ENCODE data around the gene METTL22.
A peak's percentile ranks its signal among the peaks of the same experiment; 100 is the strongest.

METTL22 gene

GRCh38 chr16:8685617-8686016, 64.1 kb downstream of the METTL22 start:
- H3K4me3 ChIP-seq (ENCODE audit: low read depth, low read length): no peak overlapping the region
- TF ChIP-seq CTCF (IDR thresholded peaks at IDR 0.05; ENCODE audit: control insufficient read depth, extremely low read depth, insufficient read depth): no peak
- no peak for DNase-seq (ENCODE audit: low read depth)

DNA sequence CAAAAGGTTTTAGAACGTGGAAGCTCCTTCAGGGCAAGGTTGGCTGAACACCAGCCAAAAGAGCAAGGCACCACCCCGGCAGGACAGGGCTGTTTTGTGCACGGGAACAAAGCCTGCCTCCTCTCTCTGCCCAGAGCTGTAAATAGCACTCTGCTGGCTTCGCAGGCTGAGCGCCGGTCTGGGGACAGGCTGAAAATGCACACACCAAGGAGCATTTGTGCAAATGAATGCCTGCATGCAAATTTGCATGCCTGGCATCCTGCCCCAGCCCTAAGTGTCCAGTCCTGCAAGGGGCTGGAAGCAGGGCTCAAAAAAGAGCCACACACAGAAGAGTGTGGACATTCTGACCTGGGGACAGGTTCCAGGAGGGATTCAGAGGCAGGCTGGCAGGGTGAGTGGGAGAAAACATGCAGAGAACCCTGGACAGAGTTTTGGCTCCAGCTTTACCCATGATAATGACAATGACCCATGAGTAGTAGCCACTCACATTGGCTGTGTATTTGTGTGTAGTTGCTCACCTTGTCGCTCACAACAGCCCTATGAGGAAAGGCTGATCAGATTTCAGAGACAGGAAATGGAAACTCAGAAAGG, 64.6 kb downstream of the METTL22 start:
- TF ChIP-seq CTCF (IDR thresholded peaks at IDR 0.05; ENCODE audit: control insufficient read depth, extremely low read depth, insufficient read depth): no peak
- 0 out of 2 replicates have a peak overlapping the region, but pooled peaks have one; percentile 17 for H3K4me3 ChIP-seq (ENCODE audit: low read depth, low read length)
- DNase-seq (ENCODE audit: low read depth): peak; percentile 50

- no peak overlapping the region for H3K4me3 ChIP-seq (ENCODE audit: low read depth, low read length)
- no peak for TF ChIP-seq CTCF (IDR thresholded peaks at IDR 0.05; ENCODE audit: control insufficient read depth, extremely low read depth, insufficient read depth)
- DNase-seq (ENCODE audit: low read depth): no peak
These were observed 65.4 kb downstream of the METTL22 start for GRCh38 chr16:8686879-8687278.

- no peak for DNase-seq (ENCODE audit: low read depth)
- TF ChIP-seq CTCF (IDR thresholded peaks at IDR 0.05; ENCODE audit: control insufficient read depth, extremely low read depth, insufficient read depth): no peak
- H3K4me3 ChIP-seq (ENCODE audit: low read depth, low read length): no peak overlapping the region
These were observed 68.2 kb downstream of the METTL22 start for GRCh38 chr16:8689686-8690085.

GRCh38 chr16:8691728-8692127, 70.2 kb downstream of the METTL22 start:
- TF ChIP-seq CTCF (IDR thresholded peaks at IDR 0.05; ENCODE audit: control insufficient read depth, extremely low read depth, insufficient read depth): no peak
- no peak for DNase-seq (ENCODE audit: low read depth)
- no peak overlapping the region for H3K4me3 ChIP-seq (ENCODE audit: low read depth, low read length)

DNA sequence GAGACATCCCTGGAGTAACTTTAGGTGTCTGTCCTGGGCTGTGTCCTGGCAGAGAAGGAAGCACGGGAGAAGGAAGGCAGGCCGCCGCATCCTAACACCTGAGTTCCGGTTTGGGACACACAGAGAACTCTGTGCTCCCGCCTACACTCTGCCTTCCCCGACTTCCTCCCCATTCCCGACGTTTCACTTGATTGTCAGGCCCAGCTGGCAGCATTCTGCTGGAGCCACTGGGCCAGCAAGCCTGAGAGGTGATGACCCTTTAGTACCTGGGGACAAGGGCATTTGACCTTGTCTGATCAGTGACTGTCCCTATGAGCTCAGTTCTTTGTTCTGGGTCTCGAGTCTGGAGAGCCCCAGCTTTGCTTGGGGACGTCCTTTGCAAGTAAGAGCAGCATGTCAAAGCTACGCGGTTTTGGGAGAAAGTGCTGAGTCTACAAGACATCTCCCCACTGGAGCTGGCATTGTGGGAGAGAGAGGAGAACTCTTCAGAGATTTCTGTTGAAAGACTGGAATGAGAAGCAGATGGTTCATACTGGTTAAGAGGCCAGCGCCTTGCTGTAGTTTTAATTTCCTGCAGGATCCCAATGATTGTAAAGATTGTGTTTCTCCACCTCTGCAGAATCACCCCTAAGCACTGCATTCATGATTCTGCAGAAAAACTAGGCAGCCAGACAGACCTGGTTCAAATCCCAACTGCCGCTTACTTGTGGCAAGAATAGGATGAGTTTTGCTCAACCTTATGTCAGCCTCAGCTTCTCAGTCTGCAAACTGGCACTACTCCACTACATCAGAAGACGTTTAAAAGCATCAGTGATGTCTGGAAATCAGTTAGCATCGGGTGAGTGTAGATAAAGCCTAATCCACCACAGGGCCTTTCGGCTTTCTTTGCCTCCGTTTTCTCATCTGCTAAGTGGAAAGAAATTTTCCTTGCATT, 73.6 kb downstream of the METTL22 start:
- no peak for TF ChIP-seq CTCF (IDR thresholded peaks at IDR 0.05; ENCODE audit: control insufficient read depth, extremely low read depth, insufficient read depth)
- DNase-seq (ENCODE audit: low read depth): no peak
- no peak overlapping the region for H3K4me3 ChIP-seq (ENCODE audit: low read depth, low read length)

Data from LNCaP clone FGC (cell line).